Stimulated activated CD4-positive, alpha-beta T cell treated with anti-CD3 and anti-CD28 coated beads, Interleukin-2, amount 100 ng/mL, for 48 hours (primary cell): ENCODE results near the gene KRT40.

Experiments
- DNase-seq, 2 donors: peaks; one replicate each; pipeline ENCODE4 v3.0.0-alpha.2; 2020

Gene KRT40

GRCh38 chr17:40950176-40950575 is 34.0 kb downstream of the KRT40 start:
- no peak for DNase-seq

GRCh38 chr17:40949418-40949817 is 34.7 kb downstream of the KRT40 start:
- no peak for DNase-seq

GRCh38 chr17:40947929-40948328 is 36.2 kb downstream of the KRT40 start:
- no peak for DNase-seq

- no peak for DNase-seq
Measured at GRCh38 chr17:40945414-40945813, 38.7 kb downstream of the KRT40 start.

- DNase-seq: no peak
Measured at GRCh38 chr17:40944531-40944930, 39.6 kb downstream of the KRT40 start.

GRCh38 chr17:40942553-40942952 is 41.6 kb downstream of the KRT40 start:
- DNase-seq: no peak

GRCh38 chr17:40940266-40940665 is 43.9 kb downstream of the KRT40 start:
- DNase-seq: no peak

- no peak for DNase-seq
Measured at GRCh38 chr17:40938981-40939380, 45.1 kb downstream of the KRT40 start.

- DNase-seq: no peak
Measured at GRCh38 chr17:40937384-40937819, 46.7 kb downstream of the KRT40 start, which contains the start of gene KRT23. KRT23 (minus strand) TSS chr17:40937646; CDS start chr17:40936603, 1,043 bp downstream.

GRCh38 chr17:40936976-40937375 is 47.1 kb downstream of the KRT40 start:
- no peak for DNase-seq

- DNase-seq: no peak
Measured at GRCh38 chr17:40936437-40936971, 47.6 kb downstream of the KRT40 start.

GRCh38 chr17:40935624-40936023 is 48.5 kb downstream of the KRT40 start:
- no peak for DNase-seq

GRCh38 chr17:40932608-40933007 is 51.5 kb downstream of the KRT40 start:
- no peak for DNase-seq

- DNase-seq: no peak
Measured at GRCh38 chr17:40931311-40931710, 52.8 kb downstream of the KRT40 start.
